Mucosa of descending colon (tissue), 3 donors: ENCODE measurements around the gene ZXDC. TPM values are rescaled to one million over a fixed set of nuclear protein-coding genes. Genes with fewer than 3 reads are reported as not detected.

Experiments
- ATAC-seq: fragments of 200-7000 bp; cut with Tn5 transposase; one replicate; pipeline ENCODE4 v1.9.1; 2020; ENCODE audit warnings: mild to moderate bottlenecking, moderate library complexity
- DNase-seq, 3 donors: peaks; one replicate each; pipeline ENCODE4 v3.0.0-alpha.2; 2020
- H3K36me3 ChIP-seq: fragments of 200-600 bp; one replicate; pipeline ENCODE4 v1.8.0; 2021; ENCODE audit warnings: low read depth, mild to moderate bottlenecking
- H3K4me1 ChIP-seq: fragments of 200-600 bp; one replicate; pipeline ENCODE4 v1.8.0; 2021; ENCODE audit warnings: low read depth, mild to moderate bottlenecking
- H3K4me3 ChIP-seq: fragments of 200-600 bp; one replicate; pipeline ENCODE4 v1.8.0; 2021; ENCODE audit warnings: mild to moderate bottlenecking
- H3K9me3 ChIP-seq: fragments of 200-600 bp; one replicate; pipeline ENCODE4 v1.8.0; 2021; ENCODE audit warnings: mild to moderate bottlenecking
- CTCF ChIP-seq: fragments of 200-600 bp; IDR thresholded peaks from one replicate; pipeline ENCODE4 v1.8.0; 2022; ENCODE audit warnings: antibody characterized with exemption, mild to moderate bottlenecking
- intact Hi-C, 2 donors: fragments of 100-400 bp; cut with DNase I in 1 of 2; cut with micrococcal nuclease in 1 of 2; formaldehyde crosslinking; loops; one replicate each; pipeline versions ENCODE4 v1.11.0 to v1.11.1; 2022; cut with DNase I, micrococcal nuclease
- total RNA-seq, 3 donors: library from RNA; stranded (reverse); fragmentation: NEBNext Ultra II Directional in 2 of 3; extraction: Animal tissue kit (Norgen Biotek cat#: 25700) in 2 of 3; gene quantifications; one replicate each; pipeline versions ENCODE4 v1.2.1 to v1.2.4, GENCODE V29; 2021 to 2023
- donor health status: DM: no; HTN: no; CAD: no; lungs with moderate emphysema.
- donor health status: DM: no; HTN: no; CAD: no.
- donor health status: DM: no; HTN: yes; CAD: no.

The ZXDC gene
- total RNA-seq, 3 donors from 2014 or later: 28.7 to 39.4 (median 37.7) TPM

DNA sequence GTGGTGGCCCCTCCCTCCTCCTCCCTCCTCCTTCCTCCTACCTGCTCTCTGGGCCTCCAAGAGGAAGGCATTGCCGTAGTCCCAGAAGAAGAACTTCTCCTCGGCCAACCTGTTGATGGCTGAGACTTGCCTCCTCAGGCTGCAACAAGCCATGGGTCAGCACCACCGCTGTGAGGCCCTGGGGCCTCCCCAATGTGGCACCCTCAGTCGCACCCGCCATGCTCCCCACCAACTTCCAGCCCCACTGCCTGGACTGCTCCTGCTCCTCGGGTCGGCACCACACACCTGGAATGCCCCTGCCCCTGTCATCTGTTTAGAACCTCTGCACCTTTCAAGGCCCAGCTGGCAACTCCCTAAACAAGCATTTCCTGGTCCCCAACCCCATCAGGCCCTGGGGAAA lies 24.3 kb upstream of the ZXDC start:
- intact Hi-C loops: no loop called here
- no peak for ATAC-seq
- Histone ChIP-seq H3K9me3 (no peaks in the 10 kb centered on the region), H3K4me3 (no peak overlapping the region), H3K4me1 (no peaks in the 10 kb centered on the region), H3K36me3 (no peaks in the 10 kb centered on the region)
- DNase-seq: no peak
- no peak for TF ChIP-seq CTCF

DNA sequence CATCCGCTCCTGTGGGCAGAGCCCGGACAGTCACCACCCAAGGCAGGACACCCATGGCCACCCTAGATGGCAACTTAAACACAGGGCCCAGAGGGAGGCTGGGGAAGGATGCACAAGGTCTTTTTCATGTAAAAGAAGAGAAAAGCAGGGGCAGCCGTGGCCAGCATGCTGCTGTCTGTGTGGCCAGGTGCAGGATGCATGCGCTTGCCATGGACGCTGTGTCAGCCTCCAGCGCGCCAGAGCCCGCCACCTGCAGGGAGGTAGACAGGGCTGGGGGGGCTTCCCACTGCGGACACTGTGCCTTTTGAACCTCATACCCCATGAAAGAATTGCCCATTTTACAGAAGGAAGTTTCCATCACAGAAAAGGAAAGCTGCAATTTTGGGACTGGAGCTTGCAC lies 23.7 kb upstream of the ZXDC start:
- no peak overlapping the region for H3K4me3 ChIP-seq
- DNase-seq: no peak
- no peaks in the 10 kb centered on the region for H3K9me3 ChIP-seq
- H3K36me3 ChIP-seq: no peaks in the 10 kb centered on the region
- no peak for TF ChIP-seq CTCF
- intact Hi-C loops: no loop called here
- H3K4me1 ChIP-seq: no peaks in the 10 kb centered on the region
- no peak for ATAC-seq

GRCh38 chr3:126498929-126499328 lies 23.2 kb upstream of the ZXDC start:
- no peaks in the 10 kb centered on the region for H3K9me3 ChIP-seq
- no peak for ATAC-seq
- H3K36me3 ChIP-seq: no peaks in the 10 kb centered on the region

DNA sequence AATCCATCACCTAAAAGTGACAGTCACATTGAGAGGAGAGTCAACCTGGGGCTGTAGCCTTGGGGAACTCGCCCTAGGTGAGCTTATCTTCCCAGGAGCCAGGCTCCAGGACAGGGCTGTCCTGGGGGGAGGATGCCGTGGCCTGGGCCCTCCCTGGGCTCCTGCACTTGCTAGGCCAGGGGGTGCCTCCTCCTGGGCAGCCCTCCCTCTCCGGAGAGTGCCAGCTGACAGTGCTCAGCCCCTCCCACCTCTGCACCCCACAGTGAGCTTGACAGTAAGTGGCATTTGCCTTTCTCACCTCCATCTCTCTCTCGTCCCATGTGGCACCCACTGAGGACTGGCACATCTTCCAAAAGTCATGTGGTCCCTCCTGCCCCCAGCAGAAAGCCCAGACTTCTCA lies 22.8 kb upstream of the ZXDC start:
- ATAC-seq (no peak), DNase-seq (no peak)
- Histone ChIP-seq H3K9me3 (no peaks in the 10 kb centered on the region), H3K4me3 (no peak overlapping the region), H3K36me3 (no peaks in the 10 kb centered on the region), H3K4me1 (no peaks in the 10 kb centered on the region)
- intact Hi-C loops: no loop called here
- no peak for TF ChIP-seq CTCF

More at GRCh38 chr3:126498929-126499328, 23.2 kb upstream of the ZXDC start:
- intact Hi-C loops: no loop called here
- DNase-seq: no peak
- TF ChIP-seq CTCF: no peak
- Histone ChIP-seq H3K4me3 (no peak overlapping the region), H3K4me1 (no peaks in the 10 kb centered on the region)

GRCh38 chr3:126497956-126498355 lies 22.3 kb upstream of the ZXDC start:
- Histone ChIP-seq H3K4me1 (no peaks in the 10 kb centered on the region), H3K9me3 (no peaks in the 10 kb centered on the region), H3K36me3 (no peaks in the 10 kb centered on the region), H3K4me3 (no peak overlapping the region)
- intact Hi-C loops: no loop called here
- TF ChIP-seq CTCF: no peak
- DNase-seq: no peak
- ATAC-seq: no peak
